HL-60 (cell line): ENCODE data around the gene USO1.
"Not testable (repeated sequence)": the region's sequence is repeated elsewhere in the genome, so short reads cannot be mapped to it uniquely, and the experiment has no call there.

Experiments used
- CTCF ChIP-seq: IDR thresholded peaks from one replicate; pipeline ENCODE4 v1.5.1; 2011; ENCODE audit warnings: low read length, control low read depth, inconsistent platforms; ENCODE audit not compliant: insufficient read depth
- GABPA ChIP-seq: IDR thresholded peaks from 2 replicates; pipeline ENCODE4 v1.6.1; 2012; ENCODE audit warnings: low read depth
- POLR2AphosphoS5 ChIP-seq: IDR thresholded peaks from 2 replicates; pipeline ENCODE4 v1.6.1; 2012; ENCODE audit warnings: low read depth

GRCh38 chr4:75716054-75716453 lies 8.3 kb upstream of the USO1 start:
- TF ChIP-seq GABPA, POLR2AphosphoS5, CTCF: not testable (repeated sequence)
